GM12878 (cell line): ENCODE results near the gene ARHGEF7. TPM values are rescaled to one million over a fixed set of nuclear protein-coding genes. Genes with fewer than 3 reads are reported as not detected.

Source experiments
- ATAC-seq: fragments of 200-7000 bp; cut with Tn5 transposase; 3 replicates; pipeline ENCODE4 v1.9.1; 2020; ENCODE audit warnings: mild to moderate bottlenecking, moderate library complexity
- BruUV-seq: library from RNA; stranded (reverse); fragments of 400-500 nt; replicated peaks from 2 replicates; lab custom pipeline; 2021; lab: Mats Ljungman, UMichigan
- CTCF ChIA-PET: fragments of 300-600 bp; sonication (Branson Sonifier 250); formaldehyde crosslinking; extraction: SDS; loops from one replicate; lab custom pipeline; 2021; ENCODE audit warnings: inconsistent platforms; lab: Yijun Ruan, JAX
- POLR2A ChIA-PET: fragments of 350-600 bp; formaldehyde crosslinking; extraction: SDS; loops from one replicate; lab custom pipeline; 2021; ENCODE audit warnings: inconsistent platforms; lab: Charles Lee
- RAD21 ChIA-PET: fragments of 300-600 bp; sonication (Branson Sonifier 250); formaldehyde crosslinking; loops from one replicate; lab custom pipeline; 2023; ENCODE audit warnings: antibody characterized with exemption; ENCODE audit not compliant: unreplicated experiment; lab: Charles Lee
- SMC1A ChIA-PET: fragments of 300-600 bp; sonication (Branson Sonifier 250); formaldehyde crosslinking; loops from one replicate; lab custom pipeline; 2023; ENCODE audit not compliant: unreplicated experiment, uncharacterized antibody; lab: Charles Lee
- DNase-seq: peaks from one replicate; pipeline ENCODE4 v3.0.0-alpha.2; 2011; ENCODE audit warnings: low read depth, low spot score
- FAIRE-seq: peaks from 3 replicates; lab custom pipeline; 2011; peaks lifted over from hg19 to GRCh38; lab: Jason Lieb, UNC
- H2AFZ ChIP-seq: 2 replicates; pipeline ENCODE4 v1.6.0; 2011; ENCODE audit warnings: low read depth, low read length, control low read depth; ENCODE audit not compliant: control insufficient read depth
- H3K27ac ChIP-seq: 2 replicates; pipeline ENCODE4 v1.5.1; 2011; ENCODE audit warnings: control low read depth; ENCODE audit not compliant: control insufficient read depth, insufficient read depth
- H3K27me3 ChIP-seq, 2 experiments: replicated peaks in 1 of 2; 2 replicates each; pipeline versions ENCODE4 v1.6.0 to v1.6.1; 2011; ENCODE audit warnings: low read length in 1 of 2; ENCODE audit not compliant: control insufficient read depth in 2 of 2, insufficient read depth in 2 of 2
- H3K36me3 ChIP-seq, 2 experiments: 2 replicates each; pipeline ENCODE4 v1.5.1; 2011; ENCODE audit warnings: low read length in 1 of 2; ENCODE audit not compliant: control insufficient read depth in 2 of 2, insufficient read depth in 2 of 2
- H3K4me1 ChIP-seq: 2 replicates; pipeline ENCODE4 v1.6.1; 2011; ENCODE audit warnings: mild to moderate bottlenecking, low read length, moderate library complexity, mixed read lengths; ENCODE audit not compliant: control insufficient read depth, insufficient read depth
- H3K4me2 ChIP-seq: 2 replicates; pipeline ENCODE4 v1.6.0; 2011; ENCODE audit warnings: control low read depth; ENCODE audit not compliant: control insufficient read depth, insufficient read depth
- H3K4me3 ChIP-seq: fragments of 200-600 bp; sonication (generic); 2 replicates; pipeline ENCODE4 v1.5.1; 2016
- H3K79me2 ChIP-seq: 2 replicates; pipeline ENCODE4 v1.6.0; 2011; ENCODE audit warnings: low read length; ENCODE audit not compliant: control insufficient read depth, insufficient read depth
- H3K9ac ChIP-seq: 2 replicates; pipeline ENCODE4 v1.8.0; 2011; ENCODE audit warnings: low read length, control low read depth, mixed read lengths; ENCODE audit not compliant: control insufficient read depth, insufficient read depth
- H3K9me3 ChIP-seq: replicated peaks from 3 replicates; pipeline ENCODE4 v1.5.1; 2011; ENCODE audit warnings: mild to moderate bottlenecking, low read length; ENCODE audit not compliant: control insufficient read depth, insufficient read depth
- H4K20me1 ChIP-seq: 2 replicates; pipeline ENCODE4 v1.6.0; 2011; ENCODE audit not compliant: control insufficient read depth, insufficient read depth
- BRCA1 ChIP-seq: IDR thresholded peaks from 2 replicates; pipeline ENCODE4 v1.6.1; 2011; ENCODE audit warnings: low read depth, low read length, improper control_type of control experiment
- CEBPZ ChIP-seq: fragments of 150-350 bp; IDR thresholded peaks from 2 replicates; pipeline ENCODE4 v1.6.1; 2016; ENCODE audit warnings: low read depth, low read length
- CUX1 ChIP-seq: IDR thresholded peaks from 2 replicates; pipeline ENCODE4 v1.6.1; 2012; ENCODE audit warnings: improper control_type of control experiment, low read depth, low read length; ENCODE audit not compliant: insufficient replicate concordance
- ETV6 ChIP-seq, 2 experiments: fragments of 450-650 bp in 1 of 2; IDR thresholded peaks in 1 of 2; conservative IDR thresholded peaks in 1 of 2; 2 replicates each; pipeline ENCODE4 v1.6.1; 2014; ENCODE audit warnings: antibody characterized with exemption in 1 of 2, borderline replicate concordance in 1 of 2, low read depth in 1 of 2, mild to moderate bottlenecking in 1 of 2, moderate library complexity in 1 of 2
- HDAC2 ChIP-seq: fragments of 200-600 bp; sonication (generic); IDR thresholded peaks from 2 replicates; pipeline ENCODE4 v1.6.1; 2017
- HDAC6 ChIP-seq: fragments of 200-600 bp; sonication (generic); IDR thresholded peaks from one replicate; pipeline ENCODE4 v1.8.0; 2017; ENCODE audit warnings: antibody characterized with exemption; ENCODE audit not compliant: unreplicated experiment
- KAT2A ChIP-seq: conservative IDR thresholded peaks from 2 replicates; pipeline ENCODE4 v1.6.1; 2011; ENCODE audit warnings: low read depth, low read length; ENCODE audit not compliant: control insufficient read depth
- PAX5 ChIP-seq: IDR thresholded peaks from 2 replicates; pipeline ENCODE4 v1.6.1; 2011; ENCODE audit warnings: low read depth, low read length, borderline replicate concordance
- PML ChIP-seq: IDR thresholded peaks from 2 replicates; pipeline ENCODE4 v1.6.1; 2012; ENCODE audit warnings: low read length, inconsistent platforms
- SUPT20H ChIP-seq: IDR thresholded peaks from 2 replicates; pipeline ENCODE4 v1.6.1; 2011; ENCODE audit warnings: low read depth, mild to moderate bottlenecking, low read length, moderate library complexity, borderline replicate concordance; ENCODE audit not compliant: control insufficient read depth
- TARDBP ChIP-seq: IDR thresholded peaks from 2 replicates; pipeline ENCODE4 v1.6.1; 2016; ENCODE audit warnings: borderline replicate concordance
- TCF12 ChIP-seq: IDR thresholded peaks from 2 replicates; pipeline ENCODE4 v1.6.1; 2011; ENCODE audit warnings: low read depth, mild to moderate bottlenecking, low read length
- USF1 ChIP-seq: IDR thresholded peaks from 2 replicates; pipeline ENCODE4 v1.6.1; 2011; ENCODE audit warnings: borderline replicate concordance, low read depth, mild to moderate bottlenecking, moderate library complexity, mixed read lengths, low read length; ENCODE audit not compliant: insufficient read depth; ENCODE audit errors: extremely low read length
- WGBS: methylation state at CpG from one replicate; pipeline ENCODE4 v1.1.6; 2016; ENCODE audit warnings: low lambda C conversion rate; ENCODE audit not compliant: insufficient replicate concordance, insufficient coverage; ENCODE audit errors: missing lambda C conversion rate; 5-methylcytosine and 5-hydroxymethylcytosine counted together
- in situ Hi-C: fragments of 300-500 bp; cut with MboI; formaldehyde crosslinking; loops from 9 replicates; pipeline ENCODE4 v1.14.3; 2018; ENCODE audit warnings: mixed read lengths
- intact Hi-C: fragments of 100-400 bp; cut with micrococcal nuclease; formaldehyde crosslinking; loops from one replicate; pipeline ENCODE4 v1.14.2; 2022; ENCODE audit not compliant: unreplicated experiment
- polyA plus RNA-seq, 11 experiments: library from polyadenylated mRNA; depleted of rRNA in 4 of 11; unstranded in 6 of 11; stranded (reverse) in 5 of 11; fragments of >200 nt; fragmentation: Nextera tagmentation in 4 of 11; fragmentation: Illumina TruSeq in 1 of 11; extraction: Ambion mirVana in 4 of 11; extraction: Trizol in 1 of 11; gene quantifications; 1 replicate in 1 of 11; 2 replicates in 10 of 11; pipeline versions ENCODE4 v1.2.1 to v1.2.3, GENCODE V29; 2011 to 2016; ENCODE audit warnings: inconsistent platforms in 2 of 11, missing spikeins in 2 of 11, low read depth in 1 of 11
- total RNA-seq, 4 experiments: library from RNA; depleted of rRNA in 3 of 4; stranded (reverse); fragments of >200 nt in 3 of 4; fragmentation: Illumina TruSeq in 1 of 4; extraction: Trizol in 1 of 4; gene quantifications; 2 replicates each; pipeline versions ENCODE4 v1.2.1 to v1.2.3, GENCODE V29; 2013 to 2021

The ARHGEF7 gene
- total and polyA plus RNA-seq, 10 of the 15 experiments (the other 5 are each of a cell fraction or from before 2014, with no cell fraction given), result 4.7 to 65.5 (median 36.6) TPM

GRCh38 chr13:111325941-111326620, 211.0 kb downstream of the ARHGEF7 start (continued):
- TF ChIP-seq CUX1, result no peak
- TF ChIP-seq TCF12, result no peak
- no peak for TF ChIP-seq ETV6 (conservative IDR thresholded peaks at IDR 0.05 in 1 of 2, IDR thresholded peaks at IDR 0.05 in 1 of 2; ENCODE audit: borderline replicate concordance in 1 of 2, low read depth in 1 of 2)
- no peak for TF ChIP-seq SUPT20H
- TF ChIP-seq PAX5, result no peak
- no peak for TF ChIP-seq HDAC2

GRCh38 chr13:111326621-111326965, 211.5 kb downstream of the ARHGEF7 start:
- no TSS peak for BruUV-seq
- ChIA-PET RAD21 (no interaction called here), SMC1A (no interaction called here), CTCF (no interaction called here), POLR2A (no interaction called here)
- Histone ChIP-seq H3K27me3 (no peaks in the 10 kb centered on the region), H4K20me1 (no peaks in the 10 kb centered on the region), H3K79me2 (no peaks in the 10 kb centered on the region), H3K4me3 (no peak overlapping the region), H3K9me3 (no peaks in the 10 kb centered on the region), H2AFZ (no peak overlapping the region), H3K36me3 (no peaks in the 10 kb centered on the region), H3K4me1 (no peaks in the 10 kb centered on the region; the same call in 1 of the 2 replicates), H3K4me2 (no peak overlapping the region), H3K9ac (no peak overlapping the region), H3K27ac (no peak overlapping the region)
- DNase-seq (no peak), FAIRE-seq (no peak), ATAC-seq (no peak)
- 79% methylated on average over 12 of the region's 15 CpGs for WGBS
- intact Hi-C loops, result no loop called here
- in situ Hi-C loops, result no loop called here
- TF ChIP-seq HDAC6, result no peak
- no peak for TF ChIP-seq TARDBP
- no peak for TF ChIP-seq KAT2A
- no peak for TF ChIP-seq USF1
- no peak for TF ChIP-seq BRCA1
- TF ChIP-seq PML, result no peak
- no peak for TF ChIP-seq HDAC2
- TF ChIP-seq CEBPZ, result no peak
